Right ventricle myocardium inferior (tissue), 1 donor: Measurements from ENCODE around the gene PTPRH. TPM values are rescaled to one million over a fixed set of nuclear protein-coding genes. Genes with fewer than 3 reads are reported as not detected.
A peak's percentile ranks its signal among the peaks of the same experiment; 100 is the strongest.

Source experiments
- ATAC-seq: fragments of 200-7000 bp; cut with Tn5 transposase; one replicate; pipeline ENCODE4 v1.9.1; 2020; ENCODE audit warnings: mild to moderate bottlenecking, moderate library complexity
- DNase-seq: peaks from one replicate; pipeline ENCODE4 v3.0.0; 2021; ENCODE audit errors: missing footprints
- intact Hi-C: fragments of 100-400 bp; cut with DNase I; formaldehyde crosslinking; loops from one replicate; pipeline ENCODE4 v1.11.0; 2022
- total RNA-seq: library from RNA; stranded (reverse); fragmentation: NEBNext Ultra II Directional; extraction: Animal tissue kit (Norgen Biotek cat#: 25700); gene quantifications from one replicate; pipeline ENCODE4 v1.2.1, GENCODE V29; 2021
- donor health status: DM: no; HTN: yes; CAD: no; lungs with severe emphysema.

PTPRH gene
- total RNA-seq, 1 donor from 2014 or later, result 0.87 TPM

DNA sequence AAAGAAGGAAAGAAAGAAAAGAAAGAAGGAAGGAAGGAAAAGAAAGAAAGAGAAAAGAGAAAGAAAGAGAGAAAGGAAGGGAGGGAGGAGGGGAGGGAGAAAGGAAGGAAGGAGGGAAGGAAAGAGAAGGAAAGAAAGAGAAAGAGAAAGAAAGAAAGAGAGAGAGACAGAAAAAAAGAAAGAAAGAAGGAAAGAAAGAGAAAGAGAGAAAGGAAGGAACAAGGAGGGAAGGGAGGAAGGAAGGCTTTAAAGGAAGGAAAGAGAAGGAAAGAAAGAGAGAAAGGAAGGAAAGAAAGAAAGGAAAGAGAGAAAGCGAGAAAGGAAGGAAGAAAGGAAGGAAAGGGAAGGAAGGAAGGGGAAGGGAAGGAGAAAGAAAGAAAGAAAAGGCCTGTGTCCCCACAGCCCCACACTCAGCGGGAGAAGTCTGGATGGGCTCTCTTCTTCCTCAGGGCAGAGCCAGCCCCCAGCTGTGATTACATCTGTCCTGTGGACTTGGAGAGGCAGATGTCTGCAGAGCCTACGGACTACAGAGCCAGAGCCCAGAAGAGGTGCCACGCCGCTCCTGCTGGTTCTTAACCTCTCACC lies 9.6 kb downstream of the PTPRH start:
- DNase-seq (no peak), ATAC-seq (no peak)
- intact Hi-C loops, result no loop called here

DNA sequence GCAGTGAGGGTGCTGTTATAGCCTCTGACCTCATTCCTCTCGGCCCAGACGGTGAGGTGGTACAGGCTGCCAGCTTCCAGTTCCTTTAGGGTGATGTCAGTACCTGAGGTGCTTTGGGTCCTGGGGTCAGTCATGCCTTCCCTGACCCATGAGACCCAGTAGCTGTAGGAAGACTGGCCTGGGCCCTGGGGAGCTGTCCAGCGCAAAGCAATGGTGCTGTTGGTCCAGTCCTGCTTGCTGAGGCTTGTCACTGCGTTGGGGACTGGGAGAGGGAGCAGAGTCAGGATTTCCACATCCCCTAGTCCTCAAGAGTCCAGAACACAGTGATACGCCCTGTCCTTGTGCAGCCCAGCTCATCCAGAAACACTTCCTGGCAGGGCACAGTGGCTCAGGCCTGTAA lies 10.7 kb downstream of the PTPRH start:
- ATAC-seq (no peak), DNase-seq (no peak)
- intact Hi-C loops, result no loop called here

DNA sequence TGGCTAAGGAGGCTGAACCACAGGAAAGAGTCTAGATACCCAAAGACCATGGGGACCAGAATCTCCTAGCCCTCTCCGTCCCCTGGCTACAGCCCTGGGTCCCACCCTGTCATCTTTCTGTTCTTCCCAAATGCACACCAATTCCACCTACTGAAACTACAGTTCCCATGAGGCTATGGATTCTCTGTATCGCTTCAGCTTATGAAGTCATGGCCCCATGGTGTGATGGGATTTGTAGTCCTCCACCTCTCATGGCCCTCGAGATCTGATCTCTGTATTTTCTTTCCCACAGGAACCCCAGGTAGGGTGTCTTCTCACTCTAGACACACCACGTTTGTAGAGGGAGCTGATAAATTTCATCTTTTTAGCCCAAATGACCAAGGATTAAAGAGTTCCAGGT lies 11.8 kb downstream of the PTPRH start:
- intact Hi-C loops, result no loop called here
- DNase-seq (no peak), ATAC-seq (no peak)

DNA sequence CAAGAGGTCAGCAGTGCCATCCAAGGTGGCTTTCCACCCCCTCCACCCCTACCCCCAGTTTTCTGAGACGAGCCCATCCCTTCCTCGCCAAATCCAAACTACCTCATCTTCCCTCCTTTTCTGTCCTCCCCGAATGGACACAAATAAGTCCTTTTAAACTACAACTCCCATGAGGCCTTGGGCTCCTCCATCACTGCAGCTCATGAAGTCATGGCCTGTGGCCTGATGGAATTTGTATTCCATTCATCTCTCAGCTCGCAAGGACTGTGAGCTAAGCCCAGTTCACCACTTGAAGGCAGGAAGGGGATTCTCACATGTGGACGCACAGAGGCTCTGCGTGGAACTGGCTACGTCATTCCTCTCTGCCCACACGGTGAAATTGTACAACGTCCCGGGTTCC lies 12.5 kb downstream of the PTPRH start:
- intact Hi-C loops, result no loop called here
- DNase-seq (no peak), ATAC-seq (no peak)

DNA sequence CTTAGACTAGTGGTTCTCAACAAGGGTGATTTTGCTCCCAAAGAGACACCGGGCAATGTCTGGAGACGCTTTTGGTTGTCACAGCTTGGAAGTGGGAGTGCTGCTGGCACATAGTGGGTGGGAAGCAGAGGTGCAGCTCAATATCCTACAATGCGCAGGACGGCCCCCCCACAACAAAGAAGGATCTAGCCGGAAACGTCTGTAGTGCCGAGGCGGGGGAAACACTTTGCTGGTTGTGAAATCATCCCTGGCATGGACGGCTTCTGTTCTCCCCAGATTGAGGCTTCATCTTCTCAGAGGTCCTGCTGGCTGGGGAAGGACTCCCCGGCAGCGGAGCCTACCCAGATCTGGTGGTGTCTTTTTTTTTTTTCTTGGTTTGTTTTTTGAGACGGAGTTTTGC lies 15.8 kb downstream of the PTPRH start:
- DNase-seq (no peak), ATAC-seq (no peak)
- intact Hi-C loops, result no loop called here

DNA sequence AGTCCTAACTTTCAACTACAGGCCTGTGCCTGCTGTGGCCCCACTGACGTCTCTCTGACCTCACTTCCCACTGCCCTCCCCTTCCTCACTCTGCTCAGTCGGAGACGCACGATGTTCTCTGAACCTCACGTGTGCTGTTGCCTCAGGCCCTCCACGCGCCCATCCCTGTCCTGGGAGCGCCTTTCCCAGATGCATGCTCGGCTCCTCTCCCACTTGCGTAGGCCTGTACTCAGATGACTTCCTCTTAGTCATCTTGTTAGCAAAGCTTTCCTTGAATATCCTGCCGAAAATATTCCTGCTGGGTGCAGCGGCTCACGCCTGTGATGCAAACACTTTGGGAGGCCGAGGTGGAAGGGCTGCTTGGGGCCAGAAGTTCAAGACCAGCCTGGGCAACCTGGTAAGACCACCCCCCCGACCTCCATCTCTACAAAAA lies 19.9 kb downstream of the PTPRH start:
- ATAC-seq (peak; percentile 44), DNase-seq (no peak)
- intact Hi-C loops, result no loop called here

DNA sequence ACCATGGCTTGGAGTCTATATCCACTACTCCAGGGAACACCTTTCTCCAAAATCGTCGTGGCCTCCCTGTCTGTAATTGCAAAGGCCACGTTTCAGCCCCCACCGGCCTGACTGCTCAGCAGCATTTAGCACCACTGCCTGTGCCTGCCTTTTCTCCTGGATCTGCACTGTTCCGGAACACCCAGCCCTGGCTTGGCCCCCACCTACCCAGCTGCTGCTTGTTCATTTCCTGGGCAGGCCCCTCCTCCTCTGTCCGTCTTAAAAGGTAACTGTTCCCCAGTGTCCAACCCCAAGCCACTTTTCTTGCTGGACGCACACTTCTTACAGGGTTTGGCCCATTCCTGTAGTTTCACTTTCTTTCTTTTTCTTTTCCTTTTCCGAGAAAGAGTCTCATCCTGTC lies 20.7 kb downstream of the PTPRH start:
- intact Hi-C loops, result no loop called here
- ATAC-seq, result no peak

DNA sequence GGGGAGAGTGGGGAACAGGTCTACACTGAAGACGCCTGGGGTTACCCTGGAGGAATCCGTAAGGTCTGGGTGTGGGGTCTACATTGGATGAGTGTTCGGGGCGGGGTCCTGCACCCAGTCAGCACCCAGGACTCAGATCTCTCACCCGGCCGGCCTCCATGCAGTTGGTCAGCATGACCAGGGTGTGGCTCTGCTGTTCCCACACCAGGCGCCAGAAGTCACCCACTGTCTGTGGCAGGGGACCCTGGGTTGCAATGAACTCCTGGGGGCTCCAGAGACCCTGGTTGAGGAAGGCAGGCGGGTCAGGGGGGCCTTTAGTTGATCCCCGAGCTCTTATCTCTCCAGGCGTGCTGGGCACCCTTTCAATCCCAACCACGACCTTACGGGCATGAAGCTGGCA lies 23.2 kb downstream of the PTPRH start:
- no peak for ATAC-seq
- intact Hi-C loops, result no loop called here
- no peak for DNase-seq

More for the DNA sequence above, 20.7 kb downstream of the PTPRH start:
- DNase-seq, result no peak

DNA sequence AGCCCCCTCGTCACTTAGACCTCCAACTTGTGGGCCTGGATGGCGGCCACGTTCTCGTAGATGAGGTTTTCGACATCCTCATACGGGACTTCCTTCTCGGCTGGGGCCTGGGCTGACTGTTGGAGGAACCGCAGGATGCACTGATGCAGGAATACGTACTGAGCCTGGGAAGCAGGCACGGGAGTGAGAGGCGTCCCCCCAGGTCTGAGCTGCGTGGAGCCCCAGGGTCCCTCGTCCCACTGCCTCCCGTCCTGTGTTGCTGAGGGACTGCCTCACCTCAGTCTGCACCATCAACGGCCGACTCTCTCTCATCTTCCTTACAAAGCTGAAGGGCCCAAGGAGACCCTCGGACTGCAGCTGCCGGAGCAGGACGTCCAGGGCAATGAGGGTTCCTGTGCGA lies 27.6 kb downstream of the PTPRH start:
- DNase-seq, result no peak
- ATAC-seq, result no peak
- intact Hi-C loops, result no loop called here

DNA sequence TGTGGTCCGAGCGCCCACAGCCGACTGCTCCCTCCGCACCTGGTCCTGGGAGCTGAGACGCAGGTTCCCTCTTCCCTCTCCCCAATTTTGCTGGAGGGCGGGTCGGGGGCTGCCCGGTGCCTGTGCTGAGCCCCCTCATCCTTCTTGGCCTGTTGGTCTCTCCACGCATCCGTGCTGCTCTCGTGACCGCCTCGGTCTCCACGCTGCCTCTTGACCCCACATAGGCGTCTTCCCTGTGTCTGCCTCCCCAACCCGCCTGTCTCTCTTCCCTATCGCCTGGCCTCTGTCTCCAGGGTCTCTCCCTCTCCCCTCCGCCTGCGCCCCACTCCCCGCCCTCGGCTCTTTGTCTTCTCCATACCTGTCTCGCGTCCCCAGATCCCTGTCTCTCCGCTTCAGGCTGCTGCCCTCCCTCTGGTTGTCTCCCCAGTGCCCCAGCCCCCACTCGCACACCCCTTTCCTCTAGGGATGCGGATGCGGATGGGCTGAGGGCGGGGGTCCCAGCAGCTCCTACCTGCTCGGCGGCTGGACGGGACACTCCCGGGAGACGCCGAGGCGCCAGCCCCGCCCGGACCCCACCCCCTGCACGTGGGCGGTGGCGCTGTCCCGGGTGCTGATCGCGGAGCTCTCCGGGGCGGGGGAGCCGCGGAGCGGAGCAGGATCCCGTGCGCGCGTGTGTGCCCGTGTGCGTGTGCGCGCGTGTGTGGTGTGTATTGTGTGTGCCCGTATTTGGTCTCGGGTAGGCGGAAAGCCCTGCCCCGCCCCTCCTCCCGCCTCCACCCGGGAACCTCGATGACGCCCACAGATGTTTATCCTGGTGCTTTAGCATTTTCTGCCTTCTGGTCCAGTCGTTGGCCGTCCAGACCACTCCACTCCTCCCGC lies 29.5 kb downstream of the PTPRH start, which contains the start of gene SYT5:
SYT5 (minus strand) TSS at position 684 of the 879 bp plus-strand sequence. CDS start 1,248 bp downstream, outside the sequence.
- ATAC-seq (peak; percentile 61), DNase-seq (no peak)
- intact Hi-C loops, result no loop called here

DNA sequence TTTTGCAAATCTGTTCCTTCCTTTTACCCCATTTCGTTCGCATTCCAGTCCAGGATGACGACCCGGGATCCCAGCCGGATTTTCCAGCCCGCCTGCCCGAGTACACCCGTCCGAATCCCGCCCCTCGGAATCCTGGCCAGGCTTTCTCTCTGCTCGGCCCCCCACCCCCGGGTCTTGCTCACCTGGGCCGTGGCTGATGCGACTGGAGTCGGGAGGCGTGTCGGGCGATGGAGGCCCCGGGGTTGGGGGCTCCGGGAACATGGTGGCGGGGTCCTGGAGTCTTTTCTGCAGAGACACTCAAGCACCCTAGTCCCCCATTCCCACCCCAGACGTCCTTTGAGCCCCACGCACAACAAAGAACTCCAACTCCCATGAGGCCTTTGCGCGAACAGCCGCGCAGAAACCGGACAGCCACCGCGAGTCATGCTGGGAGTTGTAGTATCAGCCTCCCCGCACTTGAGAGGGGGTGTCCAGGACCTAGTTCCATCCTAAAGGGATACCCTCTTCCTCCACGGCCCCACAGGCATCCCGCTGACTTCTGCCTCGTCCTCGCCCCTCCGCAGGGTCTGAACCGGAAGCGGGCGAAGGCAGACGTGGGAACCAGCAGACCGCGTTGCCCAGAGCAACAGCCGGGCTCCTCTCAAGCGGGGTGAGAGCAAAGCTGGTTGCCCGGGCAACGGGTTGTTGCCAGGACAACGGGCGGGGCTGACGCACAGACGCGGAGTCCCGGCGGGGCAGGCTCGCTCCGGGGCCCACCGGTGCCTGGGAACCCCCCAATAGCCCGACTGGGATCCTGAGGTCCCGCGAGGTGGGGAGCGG lies 30.3 kb downstream of the PTPRH start:
- intact Hi-C loops, result no loop called here
- ATAC-seq (peak; percentile 56), DNase-seq (peak; percentile 84)

DNA sequence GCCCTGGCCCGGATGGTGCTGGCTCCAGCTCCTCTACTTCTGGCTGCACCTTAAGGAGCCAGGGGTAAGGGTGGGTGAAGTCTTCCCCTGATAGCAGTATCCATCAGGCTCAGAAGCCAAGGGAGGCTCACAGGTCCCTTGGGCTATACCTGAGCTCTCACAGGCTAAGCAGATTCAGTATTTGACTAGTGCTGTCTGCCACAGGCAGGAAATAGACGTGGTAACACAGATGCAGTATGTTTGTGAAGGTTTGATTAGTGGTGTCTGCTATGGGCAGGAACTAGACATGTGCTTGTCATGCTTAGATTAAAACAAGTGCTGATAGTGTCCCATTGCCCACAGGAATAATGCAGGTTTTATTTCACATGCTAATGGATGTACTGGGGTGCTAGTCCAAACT lies 33.2 kb downstream of the PTPRH start:
- no peak for ATAC-seq
- DNase-seq, result no peak
- intact Hi-C loops, result no loop called here

DNA sequence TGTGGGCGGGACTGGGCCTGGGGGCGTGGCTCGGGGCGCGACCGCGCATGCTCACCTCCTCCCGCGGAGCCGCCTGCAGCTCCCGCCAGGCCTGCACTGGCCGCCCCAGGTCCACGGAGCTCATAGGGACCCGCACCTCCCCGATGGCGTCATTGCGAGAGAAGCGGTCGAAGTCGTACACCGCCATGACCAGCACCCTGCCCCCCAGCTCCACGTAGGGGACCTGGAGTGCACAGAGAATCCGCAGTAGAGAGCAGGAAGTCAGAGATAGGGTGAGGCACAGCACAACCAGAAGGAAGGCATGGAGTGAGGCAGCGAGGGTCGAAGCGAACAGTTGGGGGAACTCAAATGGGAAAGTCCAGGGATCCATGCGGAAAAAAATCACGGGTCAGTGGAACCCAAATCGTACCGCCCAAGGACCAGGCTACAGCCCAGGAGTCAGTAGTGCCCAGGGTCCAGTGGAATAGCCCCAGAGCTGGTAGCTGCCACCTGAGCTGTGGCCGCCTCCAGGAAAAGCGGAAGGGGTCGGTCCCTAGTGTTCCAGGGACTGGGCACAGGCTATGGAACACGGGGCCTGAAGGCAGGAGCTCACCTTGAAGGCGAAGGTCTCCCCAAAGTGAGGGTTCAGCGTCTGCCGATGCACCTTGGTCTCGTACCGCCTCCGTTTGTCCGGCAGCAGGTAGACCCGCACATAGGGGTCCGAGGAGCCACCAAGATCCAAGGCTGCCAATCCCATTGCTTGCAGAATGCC lies 34.0 kb downstream of the PTPRH start:
- DNase-seq, result peak; percentile 58
- no peak for ATAC-seq
- intact Hi-C loops, result no loop called here

DNA sequence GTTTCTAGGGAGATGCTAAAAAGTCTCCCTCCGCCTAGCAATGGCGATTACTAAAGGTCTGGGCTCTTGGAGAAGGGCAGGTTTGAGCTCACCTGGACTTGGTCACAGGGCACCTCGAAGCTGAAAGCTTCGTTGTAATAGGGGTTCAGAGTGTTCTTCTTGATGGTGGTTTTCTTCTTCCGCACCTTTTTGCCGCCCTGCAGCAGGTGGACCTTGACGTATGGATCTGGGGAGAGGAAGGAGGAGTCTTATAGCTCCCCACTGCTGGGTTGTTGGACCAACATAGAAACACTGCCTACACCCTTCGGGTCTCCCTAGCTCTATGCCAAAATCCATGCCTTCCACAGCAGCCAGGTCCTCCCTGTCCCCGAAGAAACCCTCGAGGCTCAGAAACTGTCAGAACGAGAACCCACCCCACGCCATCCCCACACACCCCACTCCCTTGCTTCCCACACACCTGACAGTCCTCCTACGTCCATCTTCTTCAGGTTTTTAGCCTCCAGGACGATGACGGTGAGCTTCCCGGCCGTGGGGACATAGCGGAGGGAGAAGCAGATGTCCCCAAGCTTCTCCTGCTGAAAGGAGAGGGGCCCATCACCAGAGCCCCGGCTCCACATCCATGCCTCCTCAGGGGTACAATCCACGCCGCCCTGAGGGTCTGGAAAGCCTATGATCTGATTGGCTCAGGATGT lies 34.7 kb downstream of the PTPRH start:
- ATAC-seq, result no peak

DNA sequence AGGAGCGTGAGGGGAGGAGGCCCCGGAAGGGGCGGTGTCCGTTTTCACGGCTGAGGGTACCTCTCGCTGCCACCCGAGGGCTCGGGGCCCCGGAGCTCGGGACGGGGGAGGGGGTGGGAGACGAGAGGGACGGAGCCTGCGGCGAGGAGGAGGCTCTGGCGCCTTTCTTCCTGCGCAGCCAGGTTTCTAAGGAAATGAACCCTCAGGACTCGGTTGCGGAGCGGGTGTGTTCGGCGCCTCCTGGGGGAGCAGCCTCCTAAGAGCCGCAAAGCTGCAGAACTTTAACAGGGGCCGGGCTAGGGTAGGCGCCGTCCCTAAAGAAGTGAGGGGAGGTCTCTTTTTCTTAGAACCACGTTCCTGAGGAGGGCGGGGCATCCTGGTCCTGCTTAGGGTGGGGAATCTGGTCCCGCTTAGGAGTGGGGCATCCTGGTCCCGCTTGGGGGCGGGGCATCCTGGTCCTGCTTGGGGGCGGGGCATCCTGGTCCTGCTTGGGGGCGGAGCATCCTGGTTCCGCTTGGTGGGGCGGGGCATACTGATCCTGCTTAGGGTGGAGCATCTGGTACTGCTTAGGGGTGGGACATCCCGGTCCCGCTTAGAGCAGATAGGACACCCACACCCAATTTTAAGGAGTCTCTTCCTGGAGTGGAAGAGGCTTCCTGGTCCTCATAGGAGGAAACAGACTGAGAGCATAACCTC lies 35.4 kb downstream of the PTPRH start:
- intact Hi-C loops, result no loop called here
- peak; percentile 54 for ATAC-seq
- no peak for DNase-seq

More for the DNA sequence above, 34.7 kb downstream of the PTPRH start:
- DNase-seq, result no peak
- intact Hi-C loops, result no loop called here

DNA sequence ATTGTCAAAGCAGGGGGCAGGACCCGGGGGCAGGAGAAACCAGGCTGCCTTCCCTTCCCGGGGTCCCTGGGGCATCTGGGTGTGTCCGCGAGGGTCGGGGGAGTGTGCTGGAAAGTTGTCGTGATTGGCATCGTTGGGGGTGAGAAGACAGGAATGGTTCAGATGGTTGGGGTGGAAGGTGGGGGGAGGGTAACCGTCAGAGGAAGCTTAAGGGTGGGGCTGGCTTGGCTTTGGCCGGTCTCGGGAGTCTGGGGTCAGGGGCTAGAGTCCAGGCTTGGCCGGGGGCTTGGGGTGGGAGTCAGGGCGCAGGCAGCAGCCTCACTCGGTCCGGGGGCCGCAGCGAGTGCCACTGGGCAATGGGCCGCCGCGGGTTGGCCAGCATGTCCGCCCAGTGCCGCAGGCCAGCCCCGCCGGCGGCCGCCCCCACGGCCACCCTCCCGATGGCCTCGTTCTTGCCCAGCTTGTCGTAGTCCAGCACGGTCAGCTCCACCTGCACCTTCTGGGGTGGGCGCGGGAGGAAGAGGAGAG lies 36.1 kb downstream of the PTPRH start:
- ATAC-seq (peak; percentile 15), DNase-seq (no peak)
- intact Hi-C loops, result no loop called here

DNA sequence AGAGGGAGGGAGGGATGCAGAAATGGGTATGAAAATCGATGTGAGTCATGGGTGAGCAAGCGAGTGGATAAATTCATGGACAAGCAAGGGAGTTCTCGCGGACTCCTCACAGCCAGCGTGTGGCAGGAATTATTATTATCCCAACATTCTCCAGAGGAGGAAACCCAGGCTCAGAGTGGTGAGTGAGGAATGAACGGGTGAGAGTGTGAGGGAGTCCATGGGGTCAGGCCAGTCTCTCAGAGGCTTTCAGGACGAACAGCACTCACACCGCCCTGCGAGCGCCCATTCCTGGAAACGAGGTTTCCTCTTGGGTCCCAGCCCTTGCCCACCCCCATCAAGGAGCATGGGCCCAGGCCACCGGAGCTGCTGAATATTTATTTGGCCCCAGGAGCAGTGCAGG lies 36.6 kb downstream of the PTPRH start:
- intact Hi-C loops, result no loop called here
- ATAC-seq (no peak), DNase-seq (no peak)
